GM18909 (cell line): ENCODE data around the gene RAP1GDS1.
"Not testable (repeated sequence)": the region's sequence is repeated elsewhere in the genome, so short reads cannot be mapped to it uniquely, and the experiment has no call there.

Experiments used
- ATAC-seq: cut with Tn5 transposase; IDR thresholded peaks from one replicate; pipeline ENCODE4 v1.9.1; 2021; ENCODE audit warnings: mild to moderate bottlenecking; ENCODE audit not compliant: unreplicated experiment, poor library complexity

Gene RAP1GDS1

DNA sequence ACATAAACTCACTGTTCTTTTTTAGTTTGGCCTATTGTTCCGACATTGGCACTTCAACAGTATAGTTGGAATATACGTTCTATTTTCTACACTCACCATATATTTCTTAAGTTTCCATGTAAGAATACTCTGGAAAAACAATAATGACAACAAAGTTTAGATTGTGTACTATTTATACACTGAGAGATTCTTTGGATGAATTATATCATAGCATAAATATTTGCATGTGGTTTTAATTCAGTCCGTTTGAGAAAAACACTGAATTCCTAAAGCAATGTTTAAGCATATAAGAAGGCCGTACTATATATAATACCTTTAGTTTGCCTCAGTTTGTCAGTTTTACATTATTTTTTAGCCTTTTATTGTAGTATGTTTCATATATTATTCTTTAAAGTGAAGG, 82.4 kb downstream of the RAP1GDS1 start:
- no peak for ATAC-seq

DNA sequence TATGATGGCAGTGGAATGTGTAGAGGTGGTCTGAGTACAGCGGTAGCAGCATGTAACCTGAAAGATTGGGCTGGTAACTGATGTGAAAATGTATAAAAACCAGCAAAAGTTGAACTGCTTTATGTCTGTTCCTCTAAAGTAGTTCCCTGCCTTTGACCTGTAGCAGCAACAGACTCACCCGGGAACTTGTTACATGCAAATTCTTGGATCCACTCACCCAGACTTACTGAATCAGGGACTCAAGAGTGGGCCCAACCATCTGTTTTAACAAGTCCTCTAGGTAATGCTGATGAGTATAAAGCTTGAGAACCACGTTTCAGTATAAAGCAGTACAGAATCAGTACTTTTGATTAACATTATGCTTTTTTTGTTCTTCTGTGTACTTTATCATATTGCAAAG, 84.7 kb downstream of the RAP1GDS1 start:
- no peak for ATAC-seq

DNA sequence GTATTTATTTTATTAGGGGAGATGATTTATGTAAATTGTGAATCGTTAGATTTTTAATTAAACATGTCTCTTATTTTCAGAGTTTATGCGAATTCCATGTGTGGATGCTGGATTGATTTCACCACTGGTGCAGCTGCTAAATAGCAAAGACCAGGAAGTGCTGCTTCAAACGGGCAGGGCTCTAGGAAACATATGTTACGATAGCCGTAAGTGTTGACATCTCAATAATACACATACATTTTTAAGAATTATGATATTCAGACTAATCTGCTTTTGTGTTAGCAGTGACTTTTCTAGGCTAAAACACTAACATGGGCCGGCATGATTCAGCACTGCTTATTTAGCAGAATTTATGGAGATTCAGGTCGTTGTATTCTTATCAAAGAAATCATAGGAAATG, 91.2 kb downstream of the RAP1GDS1 start:
- no peak for ATAC-seq

DNA sequence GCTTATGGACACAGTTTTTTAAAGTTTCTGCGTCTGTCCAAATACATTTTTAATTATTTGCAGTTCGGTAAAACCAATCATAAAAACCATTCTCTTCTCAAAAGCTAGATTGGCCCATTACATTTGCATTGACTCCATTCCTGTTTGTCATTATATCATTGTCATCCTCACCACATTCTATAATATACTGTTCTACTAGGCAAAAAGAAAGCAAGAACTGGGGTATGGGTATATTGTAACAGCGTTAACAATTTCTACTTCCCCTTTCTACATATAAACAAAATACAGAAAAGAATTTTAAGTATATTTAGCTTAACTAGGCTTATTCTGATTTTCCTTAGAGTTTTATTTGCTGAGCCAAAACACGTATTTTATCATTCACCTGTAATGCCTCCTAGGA, 91.8 kb downstream of the RAP1GDS1 start:
- peak; percentile 67 for ATAC-seq

DNA sequence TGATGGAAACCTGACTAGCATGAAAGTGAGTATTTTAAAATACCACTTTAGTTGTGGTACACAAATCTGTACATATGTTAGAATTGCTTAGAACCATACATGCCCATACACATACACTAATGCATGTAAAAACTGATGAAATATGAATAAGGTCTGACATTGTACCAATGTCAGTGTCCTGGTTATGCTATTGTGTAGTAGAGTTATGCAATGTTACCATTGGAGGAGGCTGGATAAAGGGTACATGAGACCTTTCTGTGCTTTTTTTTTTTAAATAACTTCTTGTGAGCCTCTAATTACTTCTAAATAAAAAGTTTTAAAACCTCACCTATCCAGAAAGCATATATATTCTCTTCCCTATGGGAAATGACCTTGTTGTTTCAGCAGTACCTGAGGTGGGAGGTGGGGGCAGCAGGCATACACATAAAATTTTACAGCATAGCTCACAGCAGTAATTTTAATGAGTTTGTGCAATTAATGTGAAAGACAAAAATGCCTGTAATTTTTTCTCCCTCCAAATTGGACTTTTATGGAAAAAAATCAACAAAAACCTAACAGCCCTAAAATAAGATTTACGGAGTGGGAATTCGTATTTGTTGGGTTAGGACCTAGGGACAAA, 97.6 kb downstream of the RAP1GDS1 start:
- ATAC-seq: no peak

DNA sequence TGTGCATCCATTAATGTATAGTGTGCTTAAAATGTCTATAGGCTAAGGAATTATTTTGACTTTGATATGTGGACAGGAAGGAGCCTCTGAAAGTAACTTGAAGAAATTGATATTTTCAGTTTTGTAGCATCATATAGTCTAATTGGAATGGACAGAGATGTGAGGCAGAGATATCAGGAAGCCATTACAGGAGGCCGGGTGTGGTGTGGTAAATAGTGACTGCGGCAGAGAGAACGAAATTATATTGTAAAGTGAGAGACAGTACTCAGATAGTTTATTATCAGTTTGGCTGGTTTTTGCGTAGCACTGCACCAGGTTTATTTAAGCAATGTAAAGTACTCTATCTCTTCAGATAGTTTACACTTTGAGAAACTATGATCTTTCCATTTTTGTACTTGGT, 98.5 kb downstream of the RAP1GDS1 start:
- ATAC-seq: no peak

DNA sequence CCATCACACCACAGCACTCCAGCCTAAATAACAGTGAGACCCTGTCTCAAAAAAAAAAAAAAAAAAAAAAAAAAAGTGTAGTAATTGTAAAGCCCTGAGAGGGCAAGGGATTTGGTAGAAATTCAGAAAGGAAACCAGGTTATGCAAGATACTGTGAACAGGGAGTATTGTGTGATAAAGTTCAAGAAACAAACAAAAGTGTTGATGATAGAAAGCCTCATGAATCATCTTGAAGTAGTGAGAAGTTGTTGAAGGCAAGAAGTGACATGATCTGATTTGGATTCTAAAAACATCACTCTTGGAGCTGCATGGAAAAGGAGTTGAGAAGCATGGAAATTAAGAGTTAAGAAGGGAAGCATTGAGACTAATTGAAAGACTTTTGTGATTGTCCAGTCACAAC, 102.2 kb downstream of the RAP1GDS1 start:
- no peak for ATAC-seq

DNA sequence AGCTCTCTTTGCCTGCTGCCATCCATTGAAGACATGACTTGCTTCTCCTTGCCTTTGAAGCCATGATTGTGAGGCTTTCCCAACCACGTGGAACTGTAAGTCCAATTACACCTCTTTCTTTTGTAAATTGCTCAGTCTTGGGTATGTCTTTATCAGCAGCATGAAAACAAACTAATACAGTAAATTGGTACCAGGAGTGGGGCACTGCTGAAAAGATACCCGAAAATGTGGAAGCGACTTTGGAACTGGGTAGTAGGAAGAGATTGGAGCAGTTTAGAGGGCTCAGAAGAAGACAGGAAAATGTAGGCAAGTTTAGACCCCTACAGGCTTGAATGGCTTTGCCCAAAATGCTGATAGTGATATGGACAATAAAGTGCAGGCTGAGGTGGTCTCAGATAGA, 105.1 kb downstream of the RAP1GDS1 start:
- not testable (repeated sequence) for ATAC-seq

DNA sequence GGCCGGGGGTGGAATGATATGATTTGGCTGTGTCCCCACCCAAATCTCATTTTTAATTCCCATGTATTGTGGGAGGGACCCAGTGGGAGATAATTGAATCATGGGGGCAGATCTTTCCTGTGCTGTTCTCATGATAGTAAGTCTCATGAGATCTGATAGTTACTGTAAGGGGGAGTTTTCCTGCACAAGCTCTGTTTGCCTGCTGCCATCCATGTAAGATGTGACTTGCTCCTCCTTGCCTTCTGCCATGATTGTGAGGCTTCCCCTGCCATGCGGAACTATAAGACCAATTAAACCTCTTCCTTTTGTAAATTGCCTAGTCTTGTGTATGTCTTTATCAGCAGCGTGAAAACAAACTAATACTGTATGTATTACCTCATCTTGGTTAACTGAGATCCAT, 106.8 kb downstream of the RAP1GDS1 start:
- ATAC-seq: not testable (repeated sequence)

DNA sequence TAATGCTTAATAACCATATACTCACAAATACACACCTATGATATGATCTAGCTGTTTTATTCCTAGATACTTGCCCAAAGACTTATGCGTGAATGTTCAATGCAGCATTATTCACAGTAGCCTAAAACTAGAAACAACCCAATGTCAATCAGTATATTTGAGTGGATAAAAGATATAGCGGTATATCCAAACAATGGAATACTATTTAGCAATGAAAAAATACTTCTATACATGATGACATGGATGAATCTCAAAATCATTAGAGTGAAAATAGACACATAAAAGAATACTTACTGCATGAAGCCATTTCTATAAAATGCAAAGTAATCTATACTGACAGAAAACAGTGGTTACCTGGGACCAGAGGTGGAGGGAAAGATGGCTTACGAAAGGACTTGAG, 108.1 kb downstream of the RAP1GDS1 start:
- ATAC-seq: no peak

DNA sequence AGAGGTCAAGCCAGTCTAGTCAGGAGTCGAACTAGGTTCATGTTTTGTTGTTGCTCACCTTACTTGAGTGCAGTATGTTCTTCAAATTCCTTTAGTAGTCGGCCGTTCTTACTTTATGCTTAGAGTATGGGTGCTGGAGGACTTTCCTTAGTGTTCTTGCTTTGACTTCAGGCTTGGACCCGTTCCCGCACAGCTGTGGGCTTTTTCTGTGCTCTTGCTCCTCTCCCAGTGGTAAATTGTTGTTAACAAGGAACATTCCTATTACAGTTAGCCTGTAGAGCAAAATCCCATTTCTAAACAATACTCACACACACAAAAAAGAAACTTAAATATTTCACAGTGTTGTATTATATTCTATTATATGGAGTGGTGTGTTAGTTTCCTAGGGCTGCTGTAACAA, 113.5 kb downstream of the RAP1GDS1 start:
- no peak for ATAC-seq

DNA sequence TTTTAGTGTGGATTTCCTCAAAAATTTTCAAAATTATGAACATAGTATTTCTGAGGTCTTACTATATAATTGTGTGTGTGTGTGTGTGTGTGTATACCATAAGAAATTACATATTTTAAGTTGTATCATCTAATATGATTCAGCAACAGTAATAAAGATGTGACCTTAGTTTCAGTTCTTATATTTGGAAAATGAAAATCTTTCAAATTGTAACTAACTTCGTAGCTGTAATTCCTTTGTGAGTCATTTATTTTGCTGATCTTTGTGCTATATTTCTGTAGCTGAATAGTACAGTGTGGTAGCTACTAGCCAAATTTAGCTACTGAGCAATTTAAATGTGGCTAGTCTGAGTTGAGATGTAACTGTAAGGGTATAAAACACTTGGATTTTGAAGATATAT, 116.4 kb downstream of the RAP1GDS1 start:
- ATAC-seq: no peak

DNA sequence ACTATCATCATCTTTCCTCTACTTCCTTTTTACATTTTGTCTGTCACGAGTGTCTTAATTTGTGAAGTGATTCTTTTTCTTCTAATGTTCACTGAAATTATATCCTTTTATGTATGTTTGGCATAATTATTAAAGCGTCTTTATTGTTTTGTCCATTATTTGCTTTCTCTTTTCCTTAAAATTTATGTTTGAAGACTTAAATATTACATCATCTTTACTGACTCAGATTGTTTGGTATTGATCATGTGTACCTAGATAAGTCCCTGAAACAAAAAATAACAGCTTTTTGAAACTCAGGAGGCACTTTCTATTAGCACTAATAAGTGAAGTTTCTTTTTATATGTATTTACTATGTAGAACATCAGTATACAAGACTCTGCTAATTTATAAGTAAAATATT, 120.1 kb downstream of the RAP1GDS1 start:
- no peak for ATAC-seq

DNA sequence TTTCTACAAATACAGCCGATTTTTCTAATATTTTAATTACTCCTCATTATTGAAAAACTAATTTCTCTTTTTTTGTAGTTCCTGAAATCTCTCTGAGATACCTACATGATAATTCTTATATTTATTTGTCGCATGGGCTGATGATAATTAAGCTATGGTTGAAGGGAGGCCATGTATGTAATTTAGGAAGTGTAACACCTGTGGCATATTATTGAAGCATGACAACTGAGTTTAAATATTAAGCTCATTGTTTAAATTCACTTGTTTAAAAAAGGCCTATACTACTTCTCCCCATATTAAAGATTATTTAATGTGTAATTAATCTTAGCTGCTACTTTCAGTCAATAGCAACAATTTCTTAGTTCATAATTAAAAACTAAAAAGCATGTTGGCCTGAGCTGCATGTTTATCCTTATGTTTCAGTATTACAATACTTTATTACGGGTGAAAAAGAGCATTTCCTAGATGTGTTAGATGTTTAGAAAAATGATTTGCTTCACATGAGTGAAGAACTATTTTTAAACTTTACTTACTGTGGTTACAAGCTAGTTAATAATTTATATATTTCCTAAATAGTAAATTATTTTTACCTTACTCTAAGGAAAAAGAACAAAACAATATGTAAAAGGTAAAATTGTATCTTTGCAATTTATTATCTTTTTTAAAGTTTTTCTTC, 122.4 kb downstream of the RAP1GDS1 start:
- ATAC-seq: peak; percentile 85

DNA sequence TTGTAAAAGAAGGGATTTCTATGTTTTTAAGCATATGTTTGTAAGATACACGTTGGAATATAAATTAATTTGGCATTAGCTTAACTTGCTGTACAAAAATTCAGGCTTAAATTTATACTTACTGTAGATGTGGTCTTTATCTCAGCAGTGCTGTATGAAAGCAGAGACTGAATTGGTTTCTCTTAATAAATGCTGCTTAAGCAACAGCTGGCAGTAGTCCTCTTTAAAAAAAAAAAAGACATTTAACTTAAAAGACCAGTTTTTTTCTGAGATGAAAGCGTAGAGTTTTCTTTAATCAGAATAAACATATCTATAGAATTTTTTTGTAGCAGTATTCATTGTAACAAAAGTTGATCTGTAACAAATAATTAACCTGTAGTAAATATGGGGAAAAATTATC, 124.6 kb downstream of the RAP1GDS1 start:
- ATAC-seq: no peak

DNA sequence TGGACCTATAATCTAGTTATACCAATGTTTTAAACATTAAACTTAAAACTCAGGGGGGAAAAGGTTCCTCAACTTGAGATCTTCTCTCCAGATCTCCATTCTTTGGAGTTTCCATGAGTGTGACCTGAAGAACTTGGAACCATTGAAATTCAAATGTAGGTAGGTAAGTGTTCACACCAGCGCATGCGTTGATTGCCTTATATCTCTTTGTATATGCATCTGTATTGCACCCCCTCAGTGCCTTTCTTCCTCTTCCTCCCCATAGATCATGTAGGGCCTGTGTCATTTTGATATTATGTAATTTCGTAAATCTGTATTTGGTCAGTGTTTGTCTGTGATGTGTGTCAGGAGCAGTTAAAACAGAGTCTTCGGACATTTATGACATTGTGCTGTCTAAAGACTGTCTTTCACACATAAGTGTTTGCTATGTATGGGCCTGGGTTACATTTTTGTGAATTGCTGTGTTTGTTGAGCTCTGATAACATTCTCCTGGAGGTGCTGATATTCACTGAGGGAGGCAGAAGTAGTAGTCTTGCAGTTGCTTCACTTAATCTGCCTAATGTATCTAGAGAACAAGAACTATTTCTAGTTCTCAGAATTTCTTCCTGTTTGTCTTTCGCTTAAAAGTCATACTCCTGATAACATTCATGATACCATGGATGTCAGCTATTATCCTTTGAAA, 126.3 kb downstream of the RAP1GDS1 start:
- no peak for ATAC-seq

DNA sequence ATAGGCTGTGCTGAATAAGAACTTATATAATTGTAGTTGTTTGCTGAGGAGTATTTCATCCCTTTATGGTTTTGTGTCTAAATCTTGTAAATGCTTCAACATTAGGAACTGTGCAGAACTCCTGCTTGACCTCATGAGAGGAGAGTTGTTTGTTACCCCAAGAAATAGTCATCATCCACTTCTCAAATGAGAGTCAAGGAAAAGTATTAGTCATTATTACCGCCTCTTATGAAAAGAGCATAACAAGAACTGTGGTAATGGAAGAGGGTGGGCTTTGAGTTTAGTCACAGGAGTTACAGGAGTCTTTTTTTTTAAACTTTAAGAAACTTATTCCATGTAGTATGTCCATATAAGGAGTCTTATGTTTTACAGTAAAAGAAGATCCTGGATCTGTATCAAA, 132.9 kb downstream of the RAP1GDS1 start:
- ATAC-seq: no peak

DNA sequence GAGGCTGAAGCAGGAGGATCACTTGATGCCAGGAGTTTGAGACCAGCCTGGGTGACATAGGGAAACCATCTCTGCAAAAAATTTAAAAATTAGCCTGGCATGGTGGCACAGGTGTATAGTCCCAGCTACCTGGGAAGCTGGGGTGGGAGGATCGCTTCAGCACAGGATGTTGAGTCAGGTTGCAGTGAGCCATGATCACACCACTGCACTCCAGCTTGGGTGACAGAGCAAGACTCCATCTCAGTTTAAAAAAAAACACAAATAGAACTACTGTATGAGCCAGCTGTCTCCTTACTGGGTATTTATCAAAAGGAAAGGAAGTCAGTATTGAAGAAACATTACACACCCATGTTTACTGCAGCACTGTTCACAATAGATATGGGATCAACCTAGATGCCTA, 138.7 kb downstream of the RAP1GDS1 start:
- ATAC-seq: no peak

DNA sequence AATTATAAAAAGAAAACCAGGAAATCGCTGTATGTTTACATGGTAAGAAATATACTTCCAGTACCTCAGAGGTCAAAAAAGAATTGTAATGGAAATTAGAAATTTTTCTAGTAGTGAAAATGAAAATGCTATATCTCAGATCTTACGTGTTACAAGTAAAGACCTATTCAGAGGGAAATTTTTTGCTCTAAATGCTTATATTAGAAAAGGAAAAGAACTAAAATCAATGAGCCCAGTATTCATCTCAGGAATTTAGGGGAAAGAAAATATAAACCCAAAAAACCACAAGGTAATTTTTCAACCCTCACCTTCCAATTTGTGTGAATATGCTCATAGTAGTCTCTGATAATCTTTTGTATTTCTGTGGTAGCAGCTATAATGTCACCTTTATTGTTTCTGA, 145.6 kb downstream of the RAP1GDS1 start:
- no peak for ATAC-seq

DNA sequence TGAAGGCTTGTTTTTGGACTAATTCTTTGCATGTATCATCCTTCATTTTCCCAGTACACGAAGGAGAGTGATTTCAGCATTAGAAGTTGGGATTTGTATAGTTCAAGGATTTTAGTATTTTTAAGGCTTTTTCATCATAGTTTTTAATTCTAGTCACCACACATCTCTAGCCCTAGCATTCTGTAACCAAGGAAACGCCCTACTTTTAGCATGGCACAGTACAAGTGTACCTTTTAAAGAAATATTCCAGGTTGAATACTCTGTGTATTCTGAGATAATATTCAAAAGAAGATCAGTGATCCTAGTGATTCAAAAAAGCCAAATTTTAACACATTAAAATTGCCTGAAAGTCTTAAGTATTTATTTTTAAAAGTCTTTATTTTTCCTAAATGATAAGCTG, 150.5 kb downstream of the RAP1GDS1 start:
- no peak for ATAC-seq

DNA sequence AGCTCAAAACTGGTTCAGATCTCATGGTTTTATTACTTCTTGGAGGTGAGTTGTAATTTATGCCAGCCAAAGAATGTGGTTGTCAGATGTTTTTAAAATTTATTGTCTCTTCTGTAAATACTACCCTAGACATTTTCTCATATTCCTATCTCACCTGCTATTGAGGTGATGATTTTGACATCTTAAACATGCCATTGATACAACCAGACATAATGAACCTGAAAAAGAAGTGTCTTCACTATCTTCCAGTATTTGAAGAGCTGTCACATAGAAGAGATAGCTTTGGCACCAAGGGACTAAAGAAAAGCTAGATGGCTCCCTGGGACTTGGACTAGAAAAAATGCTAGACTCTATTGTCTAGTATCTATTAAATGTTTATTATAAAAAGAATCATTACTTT, 155.7 kb downstream of the RAP1GDS1 start:
- ATAC-seq: no peak

DNA sequence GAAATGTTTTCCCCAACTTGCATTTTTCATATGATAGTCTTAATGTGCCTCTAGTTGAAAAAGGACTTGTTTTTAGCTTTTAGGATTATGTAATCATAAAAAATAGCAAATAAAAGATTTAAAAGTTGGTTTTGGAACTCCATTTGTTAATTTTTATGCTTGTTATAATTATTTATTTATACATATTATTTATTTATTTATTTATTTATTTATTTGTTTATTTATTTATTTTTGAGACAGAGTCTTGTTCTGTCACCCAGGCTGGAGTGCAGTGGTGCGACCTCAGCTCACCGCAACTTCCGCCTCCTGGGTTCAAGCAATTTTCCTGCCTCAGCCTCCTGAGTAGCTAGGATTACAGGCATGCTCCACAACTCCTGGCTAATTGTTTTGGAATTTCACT, 159.0 kb downstream of the RAP1GDS1 start:
- ATAC-seq: not testable (repeated sequence)
